ENCODE measurements around the gene TRPC4. TPM values are rescaled to one million over a fixed set of nuclear protein-coding genes. Genes with fewer than 3 reads are reported as not detected.

Gene TRPC4
- total RNA-seq, 1 donor from 2014 or later, result 0.26 TPM

- peak; percentile 58 for FAIRE-seq
- Histone ChIP-seq H3K27me3 (ENCODE audit: control insufficient read depth, insufficient read depth, low read length) (no peaks in the 10 kb centered on the region), H3K4me3 (ENCODE audit: low read depth, low read length) (no peak overlapping the region), H3K36me3 (ENCODE audit: control insufficient read depth, insufficient read depth, low read length) (no peaks in the 10 kb centered on the region)
- TF ChIP-seq, protein P1, sequence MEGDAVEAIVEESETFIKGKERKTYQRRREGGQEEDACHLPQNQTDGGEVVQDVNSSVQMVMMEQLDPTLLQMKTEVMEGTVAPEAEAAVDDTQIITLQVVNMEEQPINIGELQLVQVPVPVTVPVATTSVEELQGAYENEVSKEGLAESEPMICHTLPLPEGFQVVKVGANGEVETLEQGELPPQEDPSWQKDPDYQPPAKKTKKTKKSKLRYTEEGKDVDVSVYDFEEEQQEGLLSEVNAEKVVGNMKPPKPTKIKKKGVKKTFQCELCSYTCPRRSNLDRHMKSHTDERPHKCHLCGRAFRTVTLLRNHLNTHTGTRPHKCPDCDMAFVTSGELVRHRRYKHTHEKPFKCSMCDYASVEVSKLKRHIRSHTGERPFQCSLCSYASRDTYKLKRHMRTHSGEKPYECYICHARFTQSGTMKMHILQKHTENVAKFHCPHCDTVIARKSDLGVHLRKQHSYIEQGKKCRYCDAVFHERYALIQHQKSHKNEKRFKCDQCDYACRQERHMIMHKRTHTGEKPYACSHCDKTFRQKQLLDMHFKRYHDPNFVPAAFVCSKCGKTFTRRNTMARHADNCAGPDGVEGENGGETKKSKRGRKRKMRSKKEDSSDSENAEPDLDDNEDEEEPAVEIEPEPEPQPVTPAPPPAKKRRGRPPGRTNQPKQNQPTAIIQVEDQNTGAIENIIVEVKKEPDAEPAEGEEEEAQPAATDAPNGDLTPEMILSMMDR (IDR thresholded peaks at IDR 0.05; ENCODE audit: insufficient read depth, low read length, severe bottlenecking), result no peak
- DNase-seq (ENCODE audit: low read depth), result no peak
Observed at GRCh38 chr13:37647031-37647650, 222.4 kb downstream of the TRPC4 start.

DNA sequence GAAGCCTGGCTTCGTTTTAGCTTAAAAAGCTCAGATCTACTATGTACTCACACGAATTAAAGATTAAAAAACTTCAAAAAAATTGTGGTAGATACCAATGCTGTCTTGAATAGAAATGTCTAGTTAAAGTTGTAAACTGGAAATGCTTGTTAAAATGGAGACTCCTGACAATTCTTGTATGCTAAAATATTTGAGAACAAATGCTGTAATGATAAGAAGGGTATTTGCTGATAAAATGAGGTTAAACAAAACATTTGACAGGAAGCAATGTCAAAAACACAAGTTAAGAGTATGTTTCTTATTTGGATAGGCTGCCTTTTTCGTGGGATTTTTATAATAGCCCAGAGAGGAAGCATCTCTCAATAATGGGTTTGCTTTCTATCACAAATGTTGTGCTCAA lies 223.0 kb downstream of the TRPC4 start:
- TF ChIP-seq, protein P1 (IDR thresholded peaks at IDR 0.05; ENCODE audit: insufficient read depth, low read length, severe bottlenecking), result no peak
- no peak for FAIRE-seq

DNA sequence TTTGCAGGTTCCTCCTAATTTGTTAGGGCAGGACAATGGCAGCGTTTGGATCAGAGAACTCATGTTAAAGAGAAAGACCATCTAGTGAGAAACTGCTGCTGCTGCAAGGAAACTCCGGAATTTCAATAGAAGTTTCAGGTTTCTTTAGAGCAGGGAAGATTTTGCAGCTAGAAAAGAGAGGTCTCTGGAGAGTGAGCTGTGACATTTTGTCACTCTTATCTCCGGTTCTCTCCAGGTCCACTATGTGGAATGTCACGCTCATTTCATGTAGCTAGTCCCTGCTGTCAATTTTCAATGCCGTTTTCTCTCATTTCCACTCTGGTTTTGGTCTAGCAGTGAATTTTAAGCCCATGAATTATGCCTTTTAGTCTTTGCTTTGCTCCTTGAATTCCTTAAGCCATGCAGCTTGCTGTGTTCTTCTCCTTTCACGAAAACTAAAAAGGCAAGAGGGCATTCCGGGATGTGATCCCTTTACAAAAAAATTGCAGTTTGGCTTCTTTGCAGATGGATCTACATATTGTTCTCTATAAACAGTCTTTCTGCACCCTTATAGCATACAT lies 224.3 kb downstream of the TRPC4 start:
- Histone ChIP-seq H3K27me3 (ENCODE audit: control insufficient read depth, insufficient read depth, low read length) (no peaks in the 10 kb centered on the region), H3K4me3 (ENCODE audit: low read depth, low read length) (no peak overlapping the region), H3K36me3 (ENCODE audit: control insufficient read depth, insufficient read depth, low read length) (no peaks in the 10 kb centered on the region)
- DNase-seq (ENCODE audit: low read depth) (no peak), FAIRE-seq (no peak)
- TF ChIP-seq, protein P1 (IDR thresholded peaks at IDR 0.05; ENCODE audit: insufficient read depth, low read length, severe bottlenecking), result no peak

More for the DNA sequence above, 223.0 kb downstream of the TRPC4 start:
- H3K27me3 ChIP-seq (ENCODE audit: control insufficient read depth, insufficient read depth, low read length), result no peaks in the 10 kb centered on the region
- DNase-seq (ENCODE audit: low read depth), result no peak
- no peak overlapping the region for H3K4me3 ChIP-seq (ENCODE audit: low read depth, low read length)
- no peaks in the 10 kb centered on the region for H3K36me3 ChIP-seq (ENCODE audit: control insufficient read depth, insufficient read depth, low read length)

GRCh38 chr13:37641391-37641790 lies 228.2 kb downstream of the TRPC4 start:
- no peak for FAIRE-seq
- no peaks in the 10 kb centered on the region for H3K36me3 ChIP-seq (ENCODE audit: control insufficient read depth, insufficient read depth, low read length)
- TF ChIP-seq, protein P1 (IDR thresholded peaks at IDR 0.05; ENCODE audit: insufficient read depth, low read length, severe bottlenecking), result no peak
- H3K4me3 ChIP-seq (ENCODE audit: low read depth, low read length), result no peak overlapping the region
- no peaks in the 10 kb centered on the region for H3K27me3 ChIP-seq (ENCODE audit: control insufficient read depth, insufficient read depth, low read length)
- no peak for DNase-seq (ENCODE audit: low read depth)

DNA sequence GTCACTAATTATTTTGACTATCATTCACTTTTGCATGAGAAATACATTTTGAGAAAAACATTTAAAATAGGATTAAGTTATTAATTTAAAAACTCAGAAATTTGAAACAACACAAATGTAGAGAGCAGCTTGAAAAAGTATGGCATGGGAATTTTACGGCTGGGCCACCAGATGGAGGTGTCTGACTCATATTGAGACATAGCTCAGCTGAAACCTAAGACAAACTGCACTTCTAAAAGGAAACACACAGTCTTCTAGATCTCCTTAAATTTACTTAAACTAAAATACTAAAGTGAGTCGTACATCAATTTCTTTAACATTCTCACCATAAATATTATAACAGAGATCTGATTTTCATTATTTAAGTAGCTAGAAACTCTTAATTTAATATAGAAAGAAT lies 229.1 kb downstream of the TRPC4 start:
- FAIRE-seq (no peak), DNase-seq (ENCODE audit: low read depth) (peak; percentile 66)
- no peaks in the 10 kb centered on the region for H3K36me3 ChIP-seq (ENCODE audit: control insufficient read depth, insufficient read depth, low read length)
- no peaks in the 10 kb centered on the region for H3K27me3 ChIP-seq (ENCODE audit: control insufficient read depth, insufficient read depth, low read length)
- TF ChIP-seq, protein P1 (IDR thresholded peaks at IDR 0.05; ENCODE audit: insufficient read depth, low read length, severe bottlenecking), result peak; percentile 45
- no peak overlapping the region for H3K4me3 ChIP-seq (ENCODE audit: low read depth, low read length)

- TF ChIP-seq, protein P1 (IDR thresholded peaks at IDR 0.05; ENCODE audit: insufficient read depth, low read length, severe bottlenecking), result no peak
- no peaks in the 10 kb centered on the region for H3K27me3 ChIP-seq (ENCODE audit: control insufficient read depth, insufficient read depth, low read length)
- FAIRE-seq (no peak), DNase-seq (ENCODE audit: low read depth) (no peak)
- no peaks in the 10 kb centered on the region for H3K36me3 ChIP-seq (ENCODE audit: control insufficient read depth, insufficient read depth, low read length)
- H3K4me3 ChIP-seq (ENCODE audit: low read depth, low read length), result no peak overlapping the region
Observed at GRCh38 chr13:37636701-37637100, 232.9 kb downstream of the TRPC4 start.
